HL-60/S4 treated with phorbol 12-myristate 13-acetate at 8.2 ng/mL for 4 days and 3 days (cell line): ENCODE measurements around the gene SPPL2C.

Experiments used
- in situ Hi-C: fragments of 300-500 bp; cut with MboI; formaldehyde crosslinking; loops from 2 replicates; pipeline ENCODE4 v1.15.0; 2022; ENCODE audit warnings: low sequenced_read_pairs

Gene SPPL2C

GRCh38 chr17:45870342-45870974 is 25.8 kb downstream of the SPPL2C start:
- in situ Hi-C loops: no loop called here

GRCh38 chr17:45871718-45872117 is 27.0 kb downstream of the SPPL2C start:
- in situ Hi-C loops: no loop called here

GRCh38 chr17:45873728-45874127 is 29.0 kb downstream of the SPPL2C start:
- in situ Hi-C loops: no loop called here

- in situ Hi-C loops: no loop called here
Measured at GRCh38 chr17:45874151-45874550, 29.5 kb downstream of the SPPL2C start.

GRCh38 chr17:45876539-45876938 is 31.9 kb downstream of the SPPL2C start:
- in situ Hi-C loops: no loop called here

- in situ Hi-C loops: no loop called here
Measured at GRCh38 chr17:45877467-45877866, 32.8 kb downstream of the SPPL2C start.

- in situ Hi-C loops: no loop called here
Measured at GRCh38 chr17:45883063-45883462, 38.4 kb downstream of the SPPL2C start.

- in situ Hi-C loops: no loop called here
Measured at GRCh38 chr17:45886852-45887251, 42.2 kb downstream of the SPPL2C start.

GRCh38 chr17:45888392-45888791 is 43.7 kb downstream of the SPPL2C start:
- in situ Hi-C loops: no loop called here

- in situ Hi-C loops: no loop called here
Measured at GRCh38 chr17:45889579-45889978, 44.9 kb downstream of the SPPL2C start.

- in situ Hi-C loops: no loop called here
Measured at GRCh38 chr17:45893725-45894021, 49.0 kb downstream of the SPPL2C start.

- in situ Hi-C loops: no loop called here
Measured at GRCh38 chr17:45894022-45894784, 49.5 kb downstream of the SPPL2C start, which contains the start of gene MAPT. MAPT (plus strand) TSS chr17:45894554; CDS start chr17:45962338, 67,784 bp downstream.

- in situ Hi-C loops: no loop called here
Measured at GRCh38 chr17:45895304-45895968, 50.8 kb downstream of the SPPL2C start.

GRCh38 chr17:45895969-45896785 is 51.5 kb downstream of the SPPL2C start:
- in situ Hi-C loops: no loop called here
